ENCODE results near the gene TET1.
"Not testable (repeated sequence)": the region's sequence is repeated elsewhere in the genome, so short reads cannot be mapped to it uniquely, and the experiment has no call there.

- TF ChIP-seq RAD21 (IDR thresholded peaks at IDR 0.05); CTCF (IDR thresholded peaks at IDR 0.05; ENCODE audit: low read depth, low read length, missing input control); REST (IDR thresholded peaks at IDR 0.05); YY1 (IDR thresholded peaks at IDR 0.05); SP1 (IDR thresholded peaks at IDR 0.05); FOXA1 (IDR thresholded peaks at IDR 0.05): not testable (repeated sequence)
Observed at GRCh38 chr10:68584187-68584586, 24.1 kb downstream of the TET1 start.
